Naive thymus-derived CD4-positive, alpha-beta T cell (primary cell): ENCODE data around the gene GFI1. TPM values are rescaled to one million over a fixed set of nuclear protein-coding genes. Genes with fewer than 3 reads are reported as not detected.

Experiments
- ATAC-seq: fragments of 150-1000 bp; cut with Tn5 transposase; 2 replicates; pipeline ENCODE4 v1.10.0; 2021; ENCODE audit warnings: mild to moderate bottlenecking, moderate library complexity
- CTCF ChIA-PET: fragments of 350-600 bp; sonication (Branson Sonifier 250); formaldehyde crosslinking; loops from one replicate; lab custom pipeline; 2021; ENCODE audit warnings: antibody characterized with exemption; lab: Charles Lee
- POLR2A ChIA-PET: fragments of 350-600 bp; sonication (Branson Sonifier 250); formaldehyde crosslinking; loops from one replicate; lab custom pipeline; 2021; ENCODE audit warnings: antibody characterized with exemption, inconsistent platforms; lab: Charles Lee
- DNase-seq, 9 donors: peaks; one replicate each; pipeline versions ENCODE4 v3.0.0 to v3.0.0-alpha.2; 2020 to 2022; ENCODE audit warnings: mixed read lengths in 1 of 9
- H3K27ac ChIP-seq: one replicate; pipeline ENCODE4 v1.7.0; 2013; ENCODE audit warnings: mild to moderate bottlenecking, low read depth, low read length, moderate library complexity
- H3K27me3 ChIP-seq, 2 donors: one replicate each; pipeline ENCODE4 v1.7.0; 2013; ENCODE audit warnings: low read length in 2 of 2, mild to moderate bottlenecking in 2 of 2, moderate library complexity in 2 of 2; ENCODE audit not compliant: control insufficient read depth in 2 of 2, insufficient read depth in 2 of 2
- H3K36me3 ChIP-seq, 3 experiments: 1 replicate in 2 of 3; 2 replicates in 1 of 3; pipeline ENCODE4 v1.7.0; 2013; ENCODE audit warnings: low read length in 3 of 3, mild to moderate bottlenecking in 3 of 3, moderate library complexity in 1 of 3; ENCODE audit not compliant: insufficient read depth in 3 of 3, control insufficient read depth in 2 of 3
- H3K4me1 ChIP-seq, 2 donors: one replicate each; pipeline ENCODE4 v1.7.0; 2013; ENCODE audit warnings: low read length in 2 of 2, mild to moderate bottlenecking in 2 of 2, moderate library complexity in 1 of 2; ENCODE audit not compliant: control insufficient read depth in 2 of 2, insufficient read depth in 2 of 2
- H3K4me3 ChIP-seq: 2 replicates; pipeline ENCODE4 v1.7.0; 2013; ENCODE audit warnings: mild to moderate bottlenecking, low read length
- H3K9me3 ChIP-seq, 3 experiments: 1 replicate in 2 of 3; 2 replicates in 1 of 3; pipeline ENCODE4 v1.7.0; 2013; ENCODE audit warnings: low read length in 3 of 3; ENCODE audit not compliant: control insufficient read depth in 2 of 3
- H3K27ac Mint-ChIP-seq, 9 donors: one replicate each; pipeline ENCODE4 v1.8.0; 2020 to 2022; ENCODE audit warnings: mixed read lengths in 9 of 9, mild to moderate bottlenecking in 8 of 9, moderate library complexity in 5 of 9, inconsistent platforms in 2 of 9
- H3K27me3 Mint-ChIP-seq, 5 donors: one replicate each; pipeline ENCODE4 v1.8.0; 2021 to 2022; ENCODE audit warnings: mixed read lengths in 5 of 5, mild to moderate bottlenecking in 1 of 5
- H3K36me3 Mint-ChIP-seq, 5 donors: one replicate each; pipeline ENCODE4 v1.8.0; 2020 to 2022; ENCODE audit warnings: mixed read lengths in 5 of 5, mild to moderate bottlenecking in 3 of 5, inconsistent platforms in 1 of 5
- H3K4me1 Mint-ChIP-seq, 7 donors: one replicate each; pipeline ENCODE4 v1.8.0; 2020 to 2022; ENCODE audit warnings: mixed read lengths in 7 of 7, mild to moderate bottlenecking in 3 of 7, inconsistent platforms in 1 of 7
- H3K4me3 Mint-ChIP-seq, 10 donors: one replicate each; pipeline ENCODE4 v1.8.0; 2020 to 2022; ENCODE audit warnings: mild to moderate bottlenecking in 10 of 10, mixed read lengths in 10 of 10, moderate library complexity in 6 of 10, inconsistent platforms in 2 of 10
- H3K9me3 Mint-ChIP-seq, 11 donors: one replicate each; pipeline ENCODE4 v1.8.0; 2020 to 2022; ENCODE audit warnings: mixed read lengths in 11 of 11, mild to moderate bottlenecking in 4 of 11, inconsistent platforms in 1 of 11, moderate library complexity in 1 of 11
- intact Hi-C, 2 donors: fragments of 100-400 bp; cut with micrococcal nuclease; formaldehyde crosslinking; loops; one replicate each; pipeline ENCODE4 v1.15.1; 2023
- polyA plus RNA-seq, 2 donors: library from polyadenylated mRNA; unstranded; fragments of 300-500 nt; fragmentation: Illumina TruSeq; gene quantifications; one replicate each; pipeline ENCODE4 v1.2.3, GENCODE V29; 2021
- total RNA-seq, 6 experiments: library from RNA in 5 of 6; stranded (reverse) in 5 of 6; gene quantifications; 1 replicate in 5 of 6; 2 replicates in 1 of 6; pipeline ENCODE4 v1.2.3 and lab custom pipeline; 2021 to 2026

Gene GFI1
- total and polyA plus RNA-seq, 7 experiments from 2014 or later = 3.3 to 78.8 (median 13.8) TPM

DNA sequence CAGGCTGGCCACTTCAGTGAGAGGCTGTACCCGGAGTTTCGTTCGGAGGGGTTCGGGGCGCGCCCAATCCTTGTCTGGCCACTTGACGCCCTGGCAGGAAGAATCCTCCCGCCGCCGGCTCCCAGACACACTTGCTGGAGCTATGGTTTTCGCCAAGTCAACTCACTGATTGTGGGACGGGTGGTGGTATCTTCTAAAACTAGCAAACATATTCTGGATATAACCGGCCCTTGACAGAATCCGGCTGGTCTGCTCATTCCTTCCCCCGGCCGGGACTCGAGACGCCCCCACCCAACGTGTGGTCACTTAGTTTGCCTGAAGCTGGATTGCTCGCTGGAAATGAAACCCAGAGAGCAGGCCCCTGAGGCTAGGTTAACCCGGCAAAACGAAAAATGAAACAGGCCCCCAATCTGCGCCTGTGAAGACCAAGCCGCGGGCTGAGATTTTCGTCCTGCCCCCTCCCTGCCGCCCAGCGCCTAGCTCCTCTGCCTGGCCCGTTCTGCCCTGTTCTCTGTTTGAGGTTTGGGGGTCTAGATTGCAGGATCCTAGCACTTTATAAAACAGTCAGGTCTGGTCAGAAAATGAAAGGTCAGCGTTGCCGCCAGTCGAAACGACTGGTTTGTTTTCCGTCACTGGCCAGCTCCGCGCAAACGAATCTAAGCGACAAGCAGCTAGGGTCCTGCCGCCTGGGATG, 4.6 kb downstream of the GFI1 start:
- peaks cover 3 to 51% (median 19%) of the 10 kb centered on the region in 5 donors for H3K36me3 Mint-ChIP-seq
- ATAC-seq (no peak), DNase-seq (no peak)
- peak overlapping the region in 8 of 9 donors; percentile 24 to 93 (median 80) for H3K27ac Mint-ChIP-seq
- peaks cover 0 to 25% (median 0%) of the 10 kb centered on the region in 3 experiments for H3K36me3 ChIP-seq
- peaks cover 8 to 32% of the 10 kb centered on the region in 2 donors for H3K4me1 ChIP-seq
- no peaks in the 10 kb centered on the region for H3K27me3 ChIP-seq
- ChIA-PET CTCF (interaction anchor here (0.7 to 5.0 kb wide), 5 partner anchors 8 to 191 kb away, joined by 3 to 26 read pairs (median 4); no protein-coding TSS in a partner anchor), POLR2A (interaction anchor here (0.8 to 6.9 kb wide), 4 partner anchors 8 to 106 kb away, joined by 3 to 89 read pairs (median 21); no protein-coding TSS in a partner anchor)
- H3K27ac ChIP-seq = no peak overlapping the region
- H3K4me1 Mint-ChIP-seq = peaks cover 23 to 47% (median 41%) of the 10 kb centered on the region in 7 donors
- peak overlapping the region; percentile 83 for H3K4me3 ChIP-seq
- intact Hi-C loops = loop anchor here (2.0 to 10.0 kb wide), 6 partner anchors 17 to 1363 kb away; partner anchors contain the start of genes DIPK1A (in 1 of the 2) and RPL5 (in 1 of the 2)
- H3K9me3 Mint-ChIP-seq = peaks cover 0 to 2% (median 0%) of the 10 kb centered on the region in 11 donors
- H3K4me3 Mint-ChIP-seq = peak overlapping the region; percentile 91 to 99 (median 94)
- peaks cover 0 to 3% (median 0%) of the 10 kb centered on the region in 5 donors for H3K27me3 Mint-ChIP-seq
- H3K9me3 ChIP-seq = no peaks in the 10 kb centered on the region

DNA sequence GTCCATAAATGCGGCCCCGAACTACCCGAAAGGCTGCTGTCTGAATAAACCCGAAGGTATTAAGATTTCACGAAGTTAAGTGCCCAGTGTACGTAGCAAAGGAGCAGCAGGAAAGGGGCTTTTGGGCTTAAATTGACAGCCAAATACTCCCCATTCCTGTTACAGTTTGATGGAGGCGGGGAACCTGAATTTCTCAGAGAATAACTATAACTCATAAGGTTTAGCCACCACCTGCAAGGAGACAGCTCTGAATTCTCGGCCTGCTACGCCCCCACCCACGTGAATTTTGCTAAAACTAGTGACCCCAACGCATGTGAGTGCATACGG, 5.2 kb downstream of the GFI1 start:
- intact Hi-C loops = loop anchor here (10.0 kb wide), 4 partner anchors 353 to 1363 kb away; partner anchors contain the start of genes DIPK1A (in 1 of the 2) and RPL5 (in 1 of the 2)
- DNase-seq (no peak), ATAC-seq (no peak)
- Mint-ChIP-seq H3K4me1 (peaks cover 25 to 52% (median 45%) of the 10 kb centered on the region in 7 donors), H3K36me3 (peaks cover 3 to 53% (median 19%) of the 10 kb centered on the region in 5 donors), H3K27me3 (peaks cover 0 to 3% (median 0%) of the 10 kb centered on the region in 5 donors), H3K4me3 (peak overlapping the region in 9 of 10 donors; percentile 32 to 99 (median 64)), H3K27ac (peak overlapping the region in 1 of 9 donors; percentile 76), H3K9me3 (peaks cover 0 to 2% (median 0%) of the 10 kb centered on the region in 11 donors)
- ChIA-PET CTCF (interaction anchor here (1.0 kb wide), 1 partner anchor 170 kb away, joined by 3 read pairs; no protein-coding TSS in a partner anchor), POLR2A (interaction anchor here (6.9 kb wide), 1 partner anchor 57 kb away, joined by 89 read pairs; no protein-coding TSS in a partner anchor)
- H3K36me3 ChIP-seq = peaks cover 0 to 25% (median 0%) of the 10 kb centered on the region in 3 experiments
- no peaks in the 10 kb centered on the region for H3K27me3 ChIP-seq
- no peak overlapping the region for H3K4me3 ChIP-seq
- peaks cover 10 to 36% of the 10 kb centered on the region in 2 donors for H3K4me1 ChIP-seq
- H3K9me3 ChIP-seq = no peaks in the 10 kb centered on the region
- H3K27ac ChIP-seq = no peak overlapping the region

DNA sequence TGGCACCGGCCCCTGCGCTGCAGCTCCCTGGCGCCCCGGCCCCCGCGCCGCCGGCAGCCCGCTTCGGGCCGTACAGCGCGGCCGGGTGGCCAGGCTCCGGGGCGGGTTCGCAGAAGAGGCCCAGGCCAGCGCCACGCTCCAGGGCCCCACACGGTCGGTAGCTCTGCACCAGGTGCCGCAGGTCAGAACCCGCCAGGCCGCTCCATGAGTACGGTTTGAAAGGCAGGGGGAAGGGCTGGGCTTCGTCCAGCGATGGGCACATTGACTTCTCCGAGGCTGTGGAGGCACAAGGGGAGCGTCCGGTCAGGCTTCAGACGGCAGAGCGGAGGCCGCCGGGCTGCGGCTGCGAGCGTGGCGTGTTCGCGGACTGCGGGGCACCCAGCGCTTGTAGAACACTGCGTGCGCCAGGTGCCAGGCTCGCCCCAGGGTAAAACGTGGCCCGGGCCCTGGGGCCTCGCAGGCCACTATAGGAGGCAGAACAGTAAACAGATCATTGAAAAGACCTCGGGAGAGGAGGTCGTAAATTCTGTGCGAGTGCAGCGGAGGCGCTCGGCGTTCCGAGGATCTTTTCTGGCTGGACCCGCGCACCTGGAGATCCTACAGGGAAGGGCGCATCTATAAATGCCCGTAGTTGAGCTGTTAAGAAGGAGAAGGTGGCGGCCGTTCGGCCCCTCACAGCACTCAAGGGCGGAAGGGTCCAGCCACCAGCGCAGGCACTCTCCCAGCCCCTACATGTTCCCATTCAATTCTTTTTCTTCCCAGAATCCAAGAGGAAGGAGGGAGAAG, 5.7 kb downstream of the GFI1 start:
- Histone ChIP-seq H3K36me3 (peaks cover 0 to 23% (median 0%) of the 10 kb centered on the region in 3 experiments), H3K4me1 (peaks cover 15 to 42% of the 10 kb centered on the region in 2 donors), H3K4me3 (no peak overlapping the region), H3K27ac (no peak overlapping the region), H3K9me3 (no peaks in the 10 kb centered on the region), H3K27me3 (no peaks in the 10 kb centered on the region)
- Mint-ChIP-seq H3K27ac (peak overlapping the region in 1 of 9 donors; percentile 76), H3K27me3 (peaks cover 0 to 2% (median 0%) of the 10 kb centered on the region in 5 donors), H3K4me1 (peaks cover 25 to 56% (median 50%) of the 10 kb centered on the region in 7 donors), H3K9me3 (peaks cover 0 to 2% (median 0%) of the 10 kb centered on the region in 11 donors), H3K4me3 (peak overlapping the region in 9 of 10 donors; percentile 32 to 99 (median 45)), H3K36me3 (peaks cover 3 to 59% (median 19%) of the 10 kb centered on the region in 5 donors)
- POLR2A ChIA-PET = interaction anchor here (0.6 to 6.9 kb wide), 3 partner anchors 58 to 295 kb away, joined by 3 to 89 read pairs (median 3); no protein-coding TSS in a partner anchor
- CTCF ChIA-PET = no interaction called here
- ATAC-seq (no peak), DNase-seq (no peak)
- intact Hi-C loops = loop anchor here (10.0 kb wide), 4 partner anchors 354 to 1364 kb away; partner anchors contain the start of genes DIPK1A (in 1 of the 2) and RPL5 (in 1 of the 2)

DNA sequence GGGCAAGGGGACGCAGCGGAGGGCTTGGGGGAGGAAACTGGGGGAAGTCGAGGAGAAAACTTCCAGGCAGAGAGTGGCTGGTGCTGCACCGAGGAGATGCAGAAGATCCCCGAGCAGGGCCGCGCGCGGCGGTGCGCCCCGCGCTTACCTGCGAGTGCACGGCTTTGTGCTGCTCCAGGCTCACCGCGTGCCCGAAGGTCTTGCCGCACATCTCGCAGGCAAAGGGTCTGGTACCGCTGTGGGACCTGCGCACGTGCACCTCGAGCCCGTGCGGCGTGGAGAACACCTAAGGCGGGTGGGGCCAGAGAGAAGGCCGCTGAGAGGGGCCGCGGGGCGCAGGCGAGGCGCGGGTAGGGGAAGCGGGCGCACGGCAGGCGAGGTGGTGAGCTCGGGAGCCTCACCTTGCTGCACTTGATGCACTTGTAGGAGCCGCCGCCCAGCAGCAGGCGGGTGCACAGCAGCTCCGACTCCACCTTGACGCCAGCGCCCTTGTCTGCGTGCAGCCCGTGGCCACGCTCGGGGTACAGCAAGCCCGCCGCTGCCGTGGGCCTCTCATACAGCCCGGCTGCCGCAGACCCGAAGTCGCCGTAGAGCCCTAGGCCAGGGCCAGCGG, 6.4 kb downstream of the GFI1 start:
- Mint-ChIP-seq H3K27ac (peak overlapping the region in 1 of 9 donors; percentile 85), H3K4me3 (peak overlapping the region in 4 of 10 donors; percentile 9 to 85 (median 34))

DNA sequence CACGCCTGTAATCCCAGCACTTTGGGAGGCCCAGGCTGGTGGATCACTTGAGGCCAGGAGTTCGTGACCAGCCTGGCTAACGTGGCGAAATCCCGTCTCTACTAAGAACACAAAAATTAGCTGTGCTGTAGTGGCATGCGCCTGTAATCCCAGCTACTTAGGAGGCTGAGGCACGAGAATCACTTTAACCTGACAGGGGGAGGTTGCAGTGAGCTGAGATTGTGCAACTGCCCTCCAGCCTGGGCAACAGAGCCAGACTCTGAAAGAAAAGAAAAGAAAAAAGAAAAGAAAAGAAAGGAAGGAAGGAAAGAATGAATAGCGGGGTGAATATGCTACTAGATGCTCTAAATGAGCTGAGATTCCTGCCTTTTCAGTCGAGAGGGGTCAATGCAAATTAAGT, 7.1 kb downstream of the GFI1 start:
- Mint-ChIP-seq H3K9me3 (peaks cover 0 to 2% (median 0%) of the 10 kb centered on the region in 11 donors), H3K4me3 (peak overlapping the region in 4 of 10 donors; percentile 16 to 85 (median 32)), H3K4me1 (peaks cover 32 to 69% (median 60%) of the 10 kb centered on the region in 7 donors), H3K36me3 (peaks cover 3 to 71% (median 22%) of the 10 kb centered on the region in 5 donors), H3K27ac (peak overlapping the region in 5 of 9 donors; percentile 74 to 86 (median 84)), H3K27me3 (no peaks in the 10 kb centered on the region)
- Histone ChIP-seq H3K36me3 (peaks cover 0 to 14% (median 0%) of the 10 kb centered on the region in 3 experiments), H3K4me1 (peaks cover 19 to 56% of the 10 kb centered on the region in 2 donors), H3K4me3 (no peak overlapping the region), H3K27ac (no peak overlapping the region), H3K9me3 (no peaks in the 10 kb centered on the region), H3K27me3 (no peaks in the 10 kb centered on the region)
- intact Hi-C loops = loop anchor here (5.0 kb wide), 2 partner anchors 112 to 353 kb away; partner anchors contain the start of gene RPL5 (in 1 of the 2)
- POLR2A ChIA-PET = interaction anchor here (0.6 kb wide), 1 partner anchor 65 kb away, joined by 3 read pairs; no protein-coding TSS in a partner anchor
- DNase-seq = no peak
- CTCF ChIA-PET = no interaction called here
- no peak for ATAC-seq

More for the DNA sequence above, 6.4 kb downstream of the GFI1 start:
- Histone ChIP-seq H3K4me1 (peaks cover 19 to 49% of the 10 kb centered on the region in 2 donors), H3K9me3 (no peaks in the 10 kb centered on the region), H3K27ac (no peak overlapping the region), H3K27me3 (no peaks in the 10 kb centered on the region), H3K4me3 (no peak overlapping the region), H3K36me3 (peaks cover 0 to 18% (median 0%) of the 10 kb centered on the region in 3 experiments)
- ChIA-PET CTCF (interaction anchor here (0.5 kb wide), 1 partner anchor 72 kb away, joined by 3 read pairs; no protein-coding TSS in a partner anchor), POLR2A (interaction anchor here (0.7 kb wide), 1 partner anchor 295 kb away, joined by 3 read pairs; no protein-coding TSS in a partner anchor)
- ATAC-seq (no peak), DNase-seq (no peak)
- Mint-ChIP-seq H3K36me3 (peaks cover 3 to 64% (median 22%) of the 10 kb centered on the region in 5 donors), H3K27me3 (no peaks in the 10 kb centered on the region), H3K4me1 (peaks cover 28 to 61% (median 57%) of the 10 kb centered on the region in 7 donors), H3K9me3 (peaks cover 0 to 2% (median 0%) of the 10 kb centered on the region in 11 donors)
- intact Hi-C loops = loop anchor here (10.0 kb wide), 4 partner anchors 354 to 1364 kb away; partner anchors contain the start of genes DIPK1A (in 1 of the 2) and RPL5 (in 1 of the 2)
